Dermis blood vessel endothelial cell (primary cell): ENCODE data around the gene PLSCR2. TPM values are rescaled to one million over a fixed set of nuclear protein-coding genes. Genes with fewer than 3 reads are reported as not detected.
"Not testable (repeated sequence)": the region's sequence is repeated elsewhere in the genome, so short reads cannot be mapped to it uniquely, and the experiment has no call there.

Source experiments
- DNase-seq: peaks from one replicate; pipeline ENCODE4 v3.0.0; 2010
- total RNA-seq: library from RNA; depleted of rRNA; stranded (reverse); fragments of >200 nt; gene quantifications from 2 replicates; pipeline ENCODE4 v1.2.3, GENCODE V29; 2014

The PLSCR2 gene
- total RNA-seq, 1 donor from 2014 or later, result 0.34 TPM

- no peak for DNase-seq
Measured at GRCh38 chr3:146485297-146485696, 15.9 kb upstream of the PLSCR2 start.

GRCh38 chr3:146476094-146476740 is 6.9 kb upstream of the PLSCR2 start:
- no peak for DNase-seq

- DNase-seq, result not testable (repeated sequence)
Measured at GRCh38 chr3:146474976-146475375, 5.6 kb upstream of the PLSCR2 start.

GRCh38 chr3:146473726-146474125 is 4.4 kb upstream of the PLSCR2 start:
- DNase-seq, result no peak

- DNase-seq, result no peak
Measured at GRCh38 chr3:146472611-146473010, 3.2 kb upstream of the PLSCR2 start.

GRCh38 chr3:146471012-146471411 is 1.7 kb upstream of the PLSCR2 start:
- no peak for DNase-seq

GRCh38 chr3:146470425-146470990 is 1.1 kb upstream of the PLSCR2 start:
- no peak for DNase-seq

GRCh38 chr3:146468671-146469149 is 651 bp downstream of the PLSCR2 start:
- peak; percentile 10 for DNase-seq

GRCh38 chr3:146468234-146468633 is 1.1 kb downstream of the PLSCR2 start:
- DNase-seq, result no peak

- DNase-seq, result no peak
Measured at GRCh38 chr3:146466604-146467003, 2.8 kb downstream of the PLSCR2 start.

GRCh38 chr3:146465693-146466465 is 3.5 kb downstream of the PLSCR2 start:
- no peak for DNase-seq

- no peak for DNase-seq
Measured at GRCh38 chr3:146464783-146465182, 4.6 kb downstream of the PLSCR2 start.

- no peak for DNase-seq
Measured at GRCh38 chr3:146464005-146464595, 5.3 kb downstream of the PLSCR2 start.

- no peak for DNase-seq
Measured at GRCh38 chr3:146454796-146455195, 14.6 kb downstream of the PLSCR2 start.

- DNase-seq, result no peak
Measured at GRCh38 chr3:146449613-146450012, 19.7 kb downstream of the PLSCR2 start.

- no peak for DNase-seq
Measured at GRCh38 chr3:146449076-146449475, 20.3 kb downstream of the PLSCR2 start.

GRCh38 chr3:146446026-146446425 is 23.3 kb downstream of the PLSCR2 start:
- DNase-seq, result no peak

- not testable (repeated sequence) for DNase-seq
Measured at GRCh38 chr3:146440310-146440709, 29.1 kb downstream of the PLSCR2 start.

GRCh38 chr3:146432066-146432465 is 37.3 kb downstream of the PLSCR2 start:
- no peak for DNase-seq

- DNase-seq, result no peak
Measured at GRCh38 chr3:146431240-146431639, 38.1 kb downstream of the PLSCR2 start.

- no peak for DNase-seq
Measured at GRCh38 chr3:146425341-146425740, 44.0 kb downstream of the PLSCR2 start.

- DNase-seq, result no peak
Measured at GRCh38 chr3:146421819-146422759, 47.3 kb downstream of the PLSCR2 start.
